HepG2 (cell line): ENCODE data around the gene MT1G. TPM values are rescaled to one million over a fixed set of nuclear protein-coding genes. Genes with fewer than 3 reads are reported as not detected.

Experiments used
- BRF2 ChIP-seq: sonication (generic); formaldehyde crosslinking; IDR thresholded peaks from 2 replicates; pipeline ENCODE4 v1.8.1; 2022; ENCODE audit warnings: mild to moderate bottlenecking, missing genetic modification reagents
- CTCF ChIP-seq: sonication (generic); formaldehyde crosslinking; IDR thresholded peaks from 2 replicates; pipeline ENCODE4 v1.5.0; 2020; ENCODE audit warnings: mild to moderate bottlenecking, missing genetic modification reagents, moderate library complexity
- YEATS2 ChIP-seq: sonication (generic); formaldehyde crosslinking; IDR thresholded peaks from 2 replicates; pipeline ENCODE4 v1.4.0; 2020; ENCODE audit warnings: missing genetic modification reagents, borderline replicate concordance
- ZNF121 ChIP-seq: sonication (generic); formaldehyde crosslinking; IDR thresholded peaks from 2 replicates; pipeline ENCODE4 v1.5.0; 2020; ENCODE audit warnings: mild to moderate bottlenecking, missing genetic modification reagents
- ZNF225 ChIP-seq: sonication (generic); formaldehyde crosslinking; IDR thresholded peaks from 2 replicates; pipeline ENCODE4 v1.4.0; 2020; ENCODE audit warnings: mild to moderate bottlenecking, missing genetic modification reagents
- ZNF318 ChIP-seq: sonication (generic); formaldehyde crosslinking; IDR thresholded peaks from 2 replicates; pipeline ENCODE4 v1.4.0; 2020; ENCODE audit warnings: mild to moderate bottlenecking, missing genetic modification reagents
- ZNF737 ChIP-seq: sonication (generic); formaldehyde crosslinking; IDR thresholded peaks from 2 replicates; pipeline ENCODE4 v1.5.0; 2020; ENCODE audit warnings: missing genetic modification reagents, mild to moderate bottlenecking, borderline replicate concordance
- ZNF782 ChIP-seq: sonication (generic); formaldehyde crosslinking; IDR thresholded peaks from 2 replicates; pipeline ENCODE4 v1.4.0; 2020; ENCODE audit warnings: missing genetic modification reagents, mild to moderate bottlenecking, borderline replicate concordance
- polyA plus RNA-seq, 8 experiments: library from polyadenylated mRNA; depleted of rRNA in 3 of 8; stranded (reverse) in 7 of 8; unstranded in 1 of 8; fragments of >200 nt; fragmentation: Illumina TruSeq in 4 of 8; extraction: Trizol in 4 of 8; gene quantifications; 2 replicates each; pipeline versions ENCODE4 v1.2.1 to v1.2.3, GENCODE V29; 2011 to 2016; ENCODE audit warnings: low read depth in 4 of 8, missing spikeins in 1 of 8, mixed read lengths in 1 of 8; ENCODE audit not compliant: insufficient read depth in 1 of 8
- total RNA-seq, 5 experiments: library from RNA; depleted of rRNA; stranded (reverse); fragments of >200 nt; fragmentation: Illumina TruSeq; extraction: Trizol; gene quantifications; 2 replicates each; pipeline ENCODE4 v1.2.3, GENCODE V29; 2016; ENCODE audit warnings: low read depth in 1 of 5

MT1G gene
- total and polyA plus RNA-seq, 2 of the 13 experiments (the other 11 are each of a cell fraction or from before 2014, with no cell fraction given): 3.6 to 377 TPM

GRCh38 chr16:56628486-56629350, 39.1 kb downstream of the MT1G start (continued):
- no peak for TF ChIP-seq ZNF318
- 0 out of 2 replicates have a peak, but pooled peaks have one; percentile 36 for TF ChIP-seq ZNF121 (CRISPR knock-in tag)
- no peak for TF ChIP-seq BRF2 (CRISPR knock-in tag)
- TF ChIP-seq ZNF225: no peak
- no peak for TF ChIP-seq ZNF782 (CRISPR knock-in tag)
- peak; percentile 64 for TF ChIP-seq CTCF (CRISPR knock-in tag)
- TF ChIP-seq YEATS2 (CRISPR knock-in tag): no peak
- no peak for TF ChIP-seq ZNF737
